AG04450 (cell line): Measurements from ENCODE around the gene STIM1. TPM values are rescaled to one million over a fixed set of nuclear protein-coding genes. Genes with fewer than 3 reads are reported as not detected.

ENCODE experiments used
- CTCF ChIA-PET: fragments of 300-600, 350-600 bp; formaldehyde crosslinking; extraction: SDS; loops from one replicate; lab custom pipeline; 2022; ENCODE audit warnings: antibody characterized with exemption, inconsistent platforms; lab: Charles Lee
- POLR2A ChIA-PET: fragments of 350-600 bp; formaldehyde crosslinking; extraction: SDS; loops from one replicate; lab custom pipeline; 2021; ENCODE audit warnings: antibody characterized with exemption, inconsistent platforms; lab: Yijun Ruan, JAX
- DNase-seq: peaks from one replicate; pipeline ENCODE4 v3.0.0-alpha.2; 2011; ENCODE audit warnings: low read depth, low spot score
- H3K27ac ChIP-seq: one replicate; pipeline ENCODE4 v1.5.1; 2012; ENCODE audit warnings: low read depth, low read length, control low read depth
- H3K27me3 ChIP-seq: one replicate; pipeline ENCODE4 v1.6.0; 2012; ENCODE audit warnings: low read length; ENCODE audit not compliant: control insufficient read depth, insufficient read depth
- H3K4me3 ChIP-seq: 2 replicates; pipeline ENCODE4 v1.5.1; 2011; ENCODE audit warnings: mild to moderate bottlenecking, low read depth, low read length, control low read depth
- H3K9me3 ChIP-seq: 2 replicates; pipeline ENCODE4 v1.5.1; 2012; ENCODE audit warnings: low read length; ENCODE audit not compliant: control insufficient read depth, insufficient read depth
- CTCF ChIP-seq: IDR thresholded peaks from 2 replicates; pipeline ENCODE4 v1.5.1; 2011; ENCODE audit warnings: low read depth, low read length, control low read depth, inconsistent platforms
- polyA plus RNA-seq: library from polyadenylated mRNA; depleted of rRNA; stranded (reverse); fragments of >200 nt; gene quantifications from 2 replicates; pipeline ENCODE4 v1.2.3, GENCODE V29; 2011

The STIM1 gene
- polyA plus RNA-seq, 1 experiment = 23.4 TPM

GRCh38 chr11:3989276-3989920 lies 133.9 kb downstream of the STIM1 start:
- ChIA-PET POLR2A (no interaction called here), CTCF (interaction anchor here (0.5 to 7.7 kb wide), 5 partner anchors 24 to 140 kb away, joined by 3 to 41 read pairs (median 13); partner anchors contain the start of gene STIM1)
- TF ChIP-seq CTCF = 0 out of 2 replicates have a peak, but pooled peaks have one; percentile 4
- Histone ChIP-seq H3K27me3 (no peaks in the 10 kb centered on the region), H3K27ac (no peak overlapping the region), H3K4me3 (peak overlapping the region; percentile 43), H3K9me3 (peaks cover 7% of the 10 kb centered on the region)
- no peak for DNase-seq

- Histone ChIP-seq H3K27me3 (no peaks in the 10 kb centered on the region), H3K4me3 (no peak overlapping the region), H3K27ac (no peak overlapping the region), H3K9me3 (peaks cover 9% of the 10 kb centered on the region)
- ChIA-PET POLR2A (no interaction called here), CTCF (interaction anchor here (1.0 to 7.7 kb wide), 4 partner anchors 23 to 140 kb away, joined by 3 to 41 read pairs (median 16); partner anchors contain the start of gene STIM1)
- TF ChIP-seq CTCF = no peak
- DNase-seq = no peak
These were observed 134.4 kb downstream of the STIM1 start for GRCh38 chr11:3989921-3990290.

GRCh38 chr11:3990406-3990805 lies 134.9 kb downstream of the STIM1 start:
- POLR2A ChIA-PET = no interaction called here
- no peaks in the 10 kb centered on the region for H3K27me3 ChIP-seq
- no peak overlapping the region for H3K27ac ChIP-seq
- TF ChIP-seq CTCF = no peak
- DNase-seq = no peak
- H3K4me3 ChIP-seq = no peak overlapping the region
- CTCF ChIA-PET = interaction anchor here (0.8 to 7.7 kb wide), 3 partner anchors 83 to 141 kb away, joined by 4 to 41 read pairs (median 4); partner anchors contain the start of gene STIM1
- H3K9me3 ChIP-seq = peaks cover 9% of the 10 kb centered on the region

- TF ChIP-seq CTCF = no peak
- H3K9me3 ChIP-seq = peaks cover 9% of the 10 kb centered on the region
- H3K27me3 ChIP-seq = no peaks in the 10 kb centered on the region
- no peak overlapping the region for H3K4me3 ChIP-seq
- H3K27ac ChIP-seq = no peak overlapping the region
- ChIA-PET CTCF (interaction anchor here (1.2 kb wide), 1 partner anchor 151 kb away, joined by 5 read pairs; no protein-coding TSS in a partner anchor), POLR2A (no interaction called here)
- DNase-seq = no peak
These were observed 137.5 kb downstream of the STIM1 start for GRCh38 chr11:3992964-3993363.

- no peak for DNase-seq
- Histone ChIP-seq H3K4me3 (no peak overlapping the region), H3K27me3 (no peaks in the 10 kb centered on the region), H3K9me3 (peaks cover 9% of the 10 kb centered on the region), H3K27ac (no peak overlapping the region)
- CTCF ChIA-PET = no interaction called here
- TF ChIP-seq CTCF = no peak
- POLR2A ChIA-PET = no interaction called here
These were observed 138.7 kb downstream of the STIM1 start for GRCh38 chr11:3994030-3994640.
